Neuronal stem cell (in vitro differentiated cells): ENCODE measurements around the gene ZBTB7C.

Experiments used
- DNase-seq: peaks from one replicate; pipeline ENCODE4 v3.0.0-alpha.2; 2013; ENCODE audit warnings: low spot score
- H2AFZ ChIP-seq: one replicate; pipeline ENCODE4 v1.6.1; 2013; ENCODE audit warnings: mild to moderate bottlenecking, low read length, inconsistent platforms
- H2AK5ac ChIP-seq: 2 replicates; pipeline ENCODE4 v1.6.1; 2013; ENCODE audit warnings: low read depth, mild to moderate bottlenecking, inconsistent platforms, low read length, moderate library complexity, mixed read lengths
- H2BK120ac ChIP-seq: 2 replicates; pipeline ENCODE4 v1.6.1; 2013; ENCODE audit warnings: low read depth, mild to moderate bottlenecking, inconsistent platforms, low read length, moderate library complexity, mixed read lengths
- H2BK12ac ChIP-seq: one replicate; pipeline ENCODE4 v1.6.1; 2013; ENCODE audit warnings: low read length, inconsistent platforms
- H2BK15ac ChIP-seq: 2 replicates; pipeline ENCODE4 v1.6.1; 2013; ENCODE audit warnings: mild to moderate bottlenecking, low read length, inconsistent platforms, mixed read lengths
- H2BK5ac ChIP-seq: one replicate; pipeline ENCODE4 v1.6.1; 2013; ENCODE audit warnings: inconsistent platforms, mild to moderate bottlenecking, low read length, moderate library complexity
- H3K14ac ChIP-seq: one replicate; pipeline ENCODE4 v1.6.1; 2013; ENCODE audit warnings: low read length, inconsistent platforms
- H3K18ac ChIP-seq: 2 replicates; pipeline ENCODE4 v1.6.1; 2013; ENCODE audit warnings: low read length, inconsistent platforms
- H3K23ac ChIP-seq: 2 replicates; pipeline ENCODE4 v1.6.1; 2013; ENCODE audit warnings: low read depth, mild to moderate bottlenecking, mixed read lengths, low read length, inconsistent platforms; ENCODE audit not compliant: poor library complexity
- H3K27ac ChIP-seq: replicated peaks from 3 replicates; pipeline ENCODE4 v1.5.1; 2013; ENCODE audit warnings: low read length, inconsistent platforms
- H3K27me3 ChIP-seq, 3 experiments: 2 replicates each; pipeline ENCODE4 v1.6.1; 2013; ENCODE audit warnings: low read length in 3 of 3, mild to moderate bottlenecking in 2 of 3, inconsistent platforms in 1 of 3, low read depth in 1 of 3, mixed read lengths in 1 of 3, moderate library complexity in 1 of 3; ENCODE audit not compliant: control insufficient read depth in 3 of 3, insufficient read depth in 3 of 3
- H3K36me3 ChIP-seq, 2 donors: replicated peaks in 1 of 2; 2 replicates each; pipeline ENCODE4 v1.6.1; 2013; ENCODE audit warnings: low read length in 2 of 2; ENCODE audit not compliant: control insufficient read depth in 2 of 2, insufficient read depth in 2 of 2
- H3K4ac ChIP-seq: 2 replicates; pipeline ENCODE4 v1.6.1; 2013; ENCODE audit warnings: inconsistent platforms, mild to moderate bottlenecking, low read length, moderate library complexity
- H3K4me1 ChIP-seq, 2 donors: 1 replicate in 1 of 2; 2 replicates in 1 of 2; pipeline ENCODE4 v1.6.1; 2013; ENCODE audit warnings: low read length in 2 of 2, low read depth in 1 of 2; ENCODE audit not compliant: control insufficient read depth in 2 of 2, insufficient read depth in 1 of 2
- H3K4me2 ChIP-seq: one replicate; pipeline ENCODE4 v1.6.1; 2013; ENCODE audit warnings: mild to moderate bottlenecking, low read length, inconsistent platforms; ENCODE audit not compliant: insufficient read depth, poor library complexity, severe bottlenecking
- H3K4me3 ChIP-seq, 2 donors: 2 replicates each; pipeline ENCODE4 v1.5.1; 2013; ENCODE audit warnings: low read length in 2 of 2, mild to moderate bottlenecking in 2 of 2, inconsistent platforms in 1 of 2, moderate library complexity in 1 of 2
- H3K79me1 ChIP-seq: one replicate; pipeline ENCODE4 v1.6.1; 2013; ENCODE audit warnings: low read depth, mild to moderate bottlenecking, inconsistent platforms, low read length, moderate library complexity
- H3K9ac ChIP-seq: one replicate; pipeline ENCODE4 v1.6.1; 2013; ENCODE audit warnings: mild to moderate bottlenecking, low read depth, low read length, inconsistent platforms; ENCODE audit not compliant: poor library complexity
- H3K9me3 ChIP-seq, 2 donors: replicated peaks in 1 of 2; 2 replicates each; pipeline versions ENCODE3 to v1.6.1; 2013; ENCODE audit warnings: low read length in 2 of 2, mild to moderate bottlenecking in 2 of 2, inconsistent platforms in 1 of 2, low read depth in 1 of 2, mixed read lengths in 1 of 2, moderate library complexity in 1 of 2; ENCODE audit not compliant: control insufficient read depth in 2 of 2, insufficient read depth in 1 of 2
- H4K8ac ChIP-seq: one replicate; pipeline ENCODE4 v1.6.1; 2013; ENCODE audit warnings: low read depth, mild to moderate bottlenecking, inconsistent platforms, low read length, moderate library complexity
- H4K91ac ChIP-seq: one replicate; pipeline ENCODE4 v1.6.1; 2013; ENCODE audit warnings: low read length, low read depth, mild to moderate bottlenecking, inconsistent platforms; ENCODE audit not compliant: poor library complexity
- WGBS, 2 donors: extraction: QIAGEN DNeasy Blood & Tissue Kit; methylation state at CpG; one replicate each; pipeline ENCODE4 v1.1.7; 2013; ENCODE audit warnings: missing lambda C conversion rate in 2 of 2, mixed read lengths in 1 of 2; ENCODE audit not compliant: insufficient read length in 2 of 2, insufficient replicate concordance in 1 of 2; ENCODE audit errors: extremely low coverage in 2 of 2; 5-methylcytosine and 5-hydroxymethylcytosine counted together

ZBTB7C gene

DNA sequence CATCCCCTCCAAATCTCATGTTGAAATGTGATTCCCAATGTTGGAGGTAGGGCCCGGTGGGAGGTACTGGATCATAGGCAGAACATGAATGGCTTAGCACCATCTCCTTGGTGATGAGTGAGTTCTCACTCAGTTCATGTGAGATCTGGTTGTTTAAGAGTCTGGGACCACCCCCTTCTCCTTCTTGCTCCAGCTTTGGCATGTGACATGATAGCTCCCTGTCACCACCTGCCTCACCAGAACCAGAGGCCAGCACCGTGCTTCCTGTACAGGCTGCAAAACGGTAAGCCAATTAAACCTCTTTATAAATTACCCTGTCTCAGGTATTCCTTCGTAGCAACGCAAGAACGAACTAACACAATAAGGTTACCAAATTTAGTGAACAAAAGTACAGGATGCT lies 95.4 kb downstream of the ZBTB7C start:
- Histone ChIP-seq H2AK5ac (no peak overlapping the region), H3K79me1 (no peaks in the 10 kb centered on the region), H3K18ac (no peak overlapping the region)

DNA sequence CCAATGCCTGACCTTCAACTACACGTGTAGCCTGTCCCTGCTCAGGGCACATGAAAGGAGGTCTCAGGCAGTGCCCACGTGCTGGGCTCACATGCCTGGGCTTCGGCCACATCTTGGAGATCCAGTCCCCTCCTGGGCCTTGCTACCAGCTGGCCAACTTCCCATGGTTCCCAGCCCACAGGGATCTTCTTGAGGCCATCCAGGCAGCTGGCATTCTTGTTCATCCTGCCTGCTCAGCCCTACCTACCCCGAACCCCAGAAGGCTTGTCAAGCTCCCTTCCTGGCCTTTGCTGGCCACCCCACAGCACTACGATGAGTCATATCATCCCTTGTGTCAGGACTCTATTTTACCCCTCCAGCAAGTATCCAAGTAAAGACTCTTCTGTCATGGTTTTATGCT lies 97.1 kb downstream of the ZBTB7C start:
- DNase-seq, result no peak
- H2AK5ac ChIP-seq, result peak overlapping the region; percentile 36
- no CpG with 5 or more reads among the region's 5 CpGs for WGBS, 2 donors
- H2BK15ac ChIP-seq, result peak overlapping the region; percentile 46
- no peak overlapping the region for H4K91ac ChIP-seq
- H3K4me1 ChIP-seq, result peaks cover 0 to 25% of the 10 kb centered on the region in 2 donors
- H3K36me3 ChIP-seq, result no peaks in the 10 kb centered on the region
- H2BK5ac ChIP-seq, result no peak overlapping the region
- H4K8ac ChIP-seq, result no peak overlapping the region
- no peaks in the 10 kb centered on the region for H3K27me3 ChIP-seq
- H2AFZ ChIP-seq, result no peak overlapping the region
- H2BK12ac ChIP-seq, result no peak overlapping the region
- H3K9me3 ChIP-seq, result no peaks in the 10 kb centered on the region
- no peak overlapping the region for H3K4me3 ChIP-seq
- no peak overlapping the region for H3K27ac ChIP-seq
- no peaks in the 10 kb centered on the region for H3K79me1 ChIP-seq
- H3K14ac ChIP-seq, result peak overlapping the region; percentile 56
- H3K9ac ChIP-seq, result no peak overlapping the region
- H3K23ac ChIP-seq, result no peak overlapping the region
- no peak overlapping the region for H2BK120ac ChIP-seq
- no peak overlapping the region for H3K4ac ChIP-seq
- no peak overlapping the region for H3K4me2 ChIP-seq
- H3K18ac ChIP-seq, result peak overlapping the region; percentile 67

More for the DNA sequence above, 95.4 kb downstream of the ZBTB7C start:
- no peak overlapping the region for H2AFZ ChIP-seq
- H3K4me2 ChIP-seq, result no peak overlapping the region
- H3K9me3 ChIP-seq, result no peaks in the 10 kb centered on the region
- H3K23ac ChIP-seq, result no peak overlapping the region
- peaks cover 0 to 18% of the 10 kb centered on the region in 2 donors for H3K4me1 ChIP-seq
- no peak overlapping the region for H4K91ac ChIP-seq
- no peak overlapping the region for H3K14ac ChIP-seq
- H4K8ac ChIP-seq, result no peak overlapping the region
- H2BK15ac ChIP-seq, result no peak overlapping the region
- no peak overlapping the region for H2BK12ac ChIP-seq
- DNase-seq, result no peak
- no peak overlapping the region for H3K9ac ChIP-seq
- WGBS, 2 donors, result no CpG with 5 or more reads among the region's 6 CpGs
- no peak overlapping the region for H3K4ac ChIP-seq
- H2BK120ac ChIP-seq, result no peak overlapping the region
- no peaks in the 10 kb centered on the region for H3K36me3 ChIP-seq
- H3K27me3 ChIP-seq, result no peaks in the 10 kb centered on the region
- no peak overlapping the region for H3K4me3 ChIP-seq
- H3K27ac ChIP-seq, result no peak overlapping the region
- H2BK5ac ChIP-seq, result no peak overlapping the region

DNA sequence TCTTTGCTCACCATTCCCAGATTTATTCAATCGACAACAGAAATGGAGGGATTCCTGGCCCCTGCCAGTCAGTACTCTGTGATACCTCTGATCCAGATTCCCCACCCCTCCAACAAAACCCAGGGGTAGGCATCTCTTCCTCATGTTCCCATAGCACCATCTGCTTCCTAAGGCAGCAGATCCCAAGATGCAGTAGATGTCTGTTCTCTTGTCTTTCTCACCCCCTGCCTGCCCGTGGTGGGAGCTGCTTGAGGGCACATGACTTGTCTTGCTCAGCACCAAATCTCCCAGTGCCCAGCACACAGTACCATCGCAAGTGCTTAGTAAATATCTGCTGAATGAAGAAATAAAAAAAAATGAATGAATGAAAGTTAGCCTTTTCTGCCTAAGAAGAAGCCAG lies 98.2 kb downstream of the ZBTB7C start:
- Histone ChIP-seq H2BK12ac (no peak overlapping the region), H2BK15ac (no peak overlapping the region), H3K36me3 (no peaks in the 10 kb centered on the region), H3K4me2 (no peak overlapping the region), H3K27ac (no peak overlapping the region), H3K9ac (no peak overlapping the region), H3K27me3 (no peaks in the 10 kb centered on the region), H3K9me3 (no peaks in the 10 kb centered on the region), H3K4ac (no peak overlapping the region), H3K23ac (no peak overlapping the region), H2BK120ac (no peak overlapping the region), H2AFZ (no peak overlapping the region), H3K14ac (no peak overlapping the region), H3K4me3 (no peak overlapping the region), H3K79me1 (no peaks in the 10 kb centered on the region), H2AK5ac (no peak overlapping the region), H2BK5ac (no peak overlapping the region), H4K8ac (no peak overlapping the region), H3K18ac (no peak overlapping the region), H4K91ac (no peak overlapping the region), H3K4me1 (peaks cover 0 to 28% of the 10 kb centered on the region in 2 donors)
- DNase-seq, result no peak
- WGBS, 2 donors, result no CpG with 5 or more reads among the region's 3 CpGs

DNA sequence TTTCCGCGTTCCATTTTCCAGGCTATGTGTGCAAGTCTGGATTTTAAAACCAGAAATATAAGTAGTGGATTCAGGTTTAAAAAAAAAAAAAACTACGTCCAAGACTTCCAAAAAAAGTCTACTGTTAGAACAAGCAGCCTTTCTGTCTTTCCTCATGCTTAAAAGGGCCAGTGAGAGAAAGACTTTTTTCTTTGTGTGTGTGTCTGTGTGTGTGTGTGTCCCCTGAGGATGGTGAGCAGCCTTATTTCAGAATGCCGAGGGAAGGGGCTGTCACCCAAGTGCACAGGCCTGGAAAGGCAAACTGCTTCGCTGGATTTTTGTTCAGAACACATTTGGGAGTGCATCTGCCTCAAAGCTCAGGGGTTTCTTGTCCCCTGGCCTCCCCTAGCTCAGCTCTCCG lies 98.8 kb downstream of the ZBTB7C start:
- no peak overlapping the region for H2BK15ac ChIP-seq
- H3K36me3 ChIP-seq, result no peaks in the 10 kb centered on the region
- no peak for DNase-seq
- no peak overlapping the region for H4K8ac ChIP-seq
- H3K23ac ChIP-seq, result no peak overlapping the region
- no peaks in the 10 kb centered on the region for H3K27me3 ChIP-seq
- WGBS, 2 donors, result no CpG with 5 or more reads among the region's 6 CpGs
- no peak overlapping the region for H3K9ac ChIP-seq
- peak overlapping the region; percentile 20 for H3K18ac ChIP-seq
- no peaks in the 10 kb centered on the region for H3K9me3 ChIP-seq
- H4K91ac ChIP-seq, result no peak overlapping the region
- no peak overlapping the region for H3K4ac ChIP-seq
- no peak overlapping the region for H3K4me3 ChIP-seq
- no peak overlapping the region for H3K14ac ChIP-seq
- H3K4me2 ChIP-seq, result no peak overlapping the region
- no peak overlapping the region for H2BK120ac ChIP-seq
- H2BK5ac ChIP-seq, result no peak overlapping the region
- peaks cover 0 to 30% of the 10 kb centered on the region in 2 donors for H3K4me1 ChIP-seq
- no peak overlapping the region for H2AK5ac ChIP-seq
- H3K27ac ChIP-seq, result no peak overlapping the region
- H2BK12ac ChIP-seq, result no peak overlapping the region
- H3K79me1 ChIP-seq, result no peaks in the 10 kb centered on the region
- no peak overlapping the region for H2AFZ ChIP-seq
